NCI-H187 treated with DMSO at 0.1 percent for 48 hours (cell line): ENCODE results near the gene CLPX.
"Not testable (repeated sequence)": the region's sequence is repeated elsewhere in the genome, so short reads cannot be mapped to it uniquely, and the experiment has no call there.

Experiments used
- DNase-seq: peaks from one replicate; lab custom pipeline; 2025; lab: John Stamatoyannopoulos, UW

The CLPX gene

GRCh38 chr15:65184868-65185717 is at the start of gene CLPX:
Gene CLPX, minus strand, starts transcription at chr15:65185342. Its CDS starts 189 bp downstream, at chr15:65185153.
- DNase-seq = peak; percentile 37

GRCh38 chr15:65233696-65234095 is 48.6 kb upstream of the CLPX start:
- no peak for DNase-seq

- DNase-seq = no peak
These were observed 47.4 kb upstream of the CLPX start for GRCh38 chr15:65232520-65232919.

DNA sequence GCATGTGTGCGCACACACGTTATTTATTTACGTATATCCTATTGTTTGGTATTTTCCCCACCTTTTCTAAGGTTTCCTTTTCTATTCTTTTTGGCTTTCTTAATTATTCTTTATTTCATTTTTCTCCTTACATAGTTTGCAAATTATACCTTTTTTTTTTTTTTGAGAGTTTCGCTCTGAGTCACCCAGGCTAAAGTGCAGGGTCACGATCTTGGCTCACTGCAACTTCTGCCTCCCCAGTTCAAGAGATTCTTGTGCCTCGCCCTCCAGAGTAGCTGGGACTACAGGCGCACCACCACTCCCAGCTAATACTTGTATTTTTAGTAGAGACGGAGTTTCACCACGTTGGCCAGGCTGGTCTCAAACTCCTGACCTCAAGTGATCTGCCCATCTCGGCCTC is 46.2 kb upstream of the CLPX start:
- no peak for DNase-seq

- not testable (repeated sequence) for DNase-seq
These were observed 41.8 kb upstream of the CLPX start for GRCh38 chr15:65226901-65227300.

- no peak for DNase-seq
These were observed 41.1 kb upstream of the CLPX start for GRCh38 chr15:65226221-65226620.

DNA sequence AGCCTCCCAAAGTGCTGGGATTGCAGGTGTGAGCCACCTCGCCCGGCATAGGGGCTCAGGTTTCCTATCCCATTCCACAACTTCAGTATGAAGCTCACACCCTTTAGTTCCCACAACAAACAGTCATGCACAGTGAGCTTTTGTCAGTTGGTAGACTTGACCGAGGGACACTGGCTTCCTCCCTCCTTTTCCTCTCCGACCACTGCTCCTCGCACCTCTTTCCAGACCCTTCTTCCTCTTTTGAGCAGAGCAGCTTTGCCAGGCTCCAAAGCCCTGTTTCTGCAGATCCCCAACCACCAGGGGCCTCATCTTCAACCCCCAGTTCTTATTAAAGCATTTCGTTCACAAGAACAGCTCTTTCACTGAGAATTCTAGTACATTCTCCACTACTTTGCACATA is 38.9 kb upstream of the CLPX start:
- DNase-seq = no peak

GRCh38 chr15:65222891-65223290 is 37.7 kb upstream of the CLPX start:
- no peak for DNase-seq

- no peak for DNase-seq
These were observed 36.6 kb upstream of the CLPX start for GRCh38 chr15:65221697-65222096.

- no peak for DNase-seq
These were observed 34.0 kb upstream of the CLPX start for GRCh38 chr15:65219137-65219536.

GRCh38 chr15:65217526-65218482 is 32.7 kb upstream of the CLPX start:
- DNase-seq = no peak

GRCh38 chr15:65215496-65215895 is 30.4 kb upstream of the CLPX start:
- DNase-seq = no peak

DNA sequence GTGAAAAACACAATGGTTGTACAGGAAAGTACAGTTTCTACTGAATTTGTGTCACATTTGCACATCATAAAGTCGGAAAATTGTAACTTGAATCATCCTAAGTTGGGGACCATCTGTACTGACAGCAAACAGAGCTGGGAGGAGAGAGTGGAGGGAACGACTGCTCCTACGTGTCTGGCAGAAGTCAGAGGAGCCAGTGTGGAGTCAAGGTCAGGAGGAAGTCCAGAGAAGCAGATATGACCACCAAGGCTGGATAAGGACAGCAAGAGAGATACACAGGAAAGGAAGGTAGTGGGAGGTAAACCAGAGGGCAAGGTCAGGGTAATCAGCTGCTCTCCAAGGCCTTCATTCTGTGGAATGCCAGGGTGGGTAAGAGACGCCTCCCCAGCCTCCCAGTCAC is 28.9 kb upstream of the CLPX start:
- DNase-seq = no peak

GRCh38 chr15:65213241-65213640 is 28.1 kb upstream of the CLPX start:
- DNase-seq = no peak

- DNase-seq = no peak
These were observed 27.0 kb upstream of the CLPX start for GRCh38 chr15:65212097-65212496.

GRCh38 chr15:65211482-65211982 is 26.4 kb upstream of the CLPX start:
- no peak for DNase-seq

DNA sequence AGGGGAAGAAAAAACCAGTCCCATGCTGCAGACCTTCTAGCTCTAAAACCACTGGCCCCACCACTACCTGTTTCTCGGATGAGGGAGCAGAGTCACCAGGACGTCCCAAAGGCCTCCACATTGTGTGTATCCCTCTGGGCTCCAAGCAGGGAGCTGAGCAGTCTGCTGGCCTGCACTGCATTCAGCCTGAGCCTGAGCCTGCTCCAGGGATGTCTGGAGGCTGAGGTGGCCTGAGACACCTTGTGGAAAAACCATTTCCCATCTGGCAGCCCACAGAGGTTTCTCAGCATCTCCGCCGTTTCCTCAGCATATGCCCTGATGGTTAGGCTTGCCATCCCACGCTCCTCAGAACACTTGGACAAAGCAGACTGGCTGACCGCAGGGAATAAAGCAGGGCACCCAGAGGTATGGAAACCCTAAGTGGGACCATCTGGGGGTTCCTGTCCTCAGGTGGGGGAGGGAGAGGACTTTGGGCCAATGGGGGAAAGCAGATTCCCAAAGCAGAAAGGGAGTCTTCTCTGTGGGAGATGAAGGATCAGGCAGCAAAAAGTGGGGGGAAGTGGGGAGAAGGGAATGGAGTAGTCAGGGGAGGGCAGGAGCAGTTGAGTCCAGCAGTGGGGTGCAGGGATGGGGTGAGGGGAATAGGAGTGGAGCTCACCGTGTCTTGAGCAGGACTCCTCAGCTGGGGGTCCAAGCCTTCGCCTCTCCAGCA is 25.8 kb upstream of the CLPX start, which contains the start of gene CILP:
Gene CILP, minus strand, starts transcription at position 704 of the 712 bp plus-strand sequence. CDS start 1,718 bp downstream, outside the sequence.
- no peak for DNase-seq

DNA sequence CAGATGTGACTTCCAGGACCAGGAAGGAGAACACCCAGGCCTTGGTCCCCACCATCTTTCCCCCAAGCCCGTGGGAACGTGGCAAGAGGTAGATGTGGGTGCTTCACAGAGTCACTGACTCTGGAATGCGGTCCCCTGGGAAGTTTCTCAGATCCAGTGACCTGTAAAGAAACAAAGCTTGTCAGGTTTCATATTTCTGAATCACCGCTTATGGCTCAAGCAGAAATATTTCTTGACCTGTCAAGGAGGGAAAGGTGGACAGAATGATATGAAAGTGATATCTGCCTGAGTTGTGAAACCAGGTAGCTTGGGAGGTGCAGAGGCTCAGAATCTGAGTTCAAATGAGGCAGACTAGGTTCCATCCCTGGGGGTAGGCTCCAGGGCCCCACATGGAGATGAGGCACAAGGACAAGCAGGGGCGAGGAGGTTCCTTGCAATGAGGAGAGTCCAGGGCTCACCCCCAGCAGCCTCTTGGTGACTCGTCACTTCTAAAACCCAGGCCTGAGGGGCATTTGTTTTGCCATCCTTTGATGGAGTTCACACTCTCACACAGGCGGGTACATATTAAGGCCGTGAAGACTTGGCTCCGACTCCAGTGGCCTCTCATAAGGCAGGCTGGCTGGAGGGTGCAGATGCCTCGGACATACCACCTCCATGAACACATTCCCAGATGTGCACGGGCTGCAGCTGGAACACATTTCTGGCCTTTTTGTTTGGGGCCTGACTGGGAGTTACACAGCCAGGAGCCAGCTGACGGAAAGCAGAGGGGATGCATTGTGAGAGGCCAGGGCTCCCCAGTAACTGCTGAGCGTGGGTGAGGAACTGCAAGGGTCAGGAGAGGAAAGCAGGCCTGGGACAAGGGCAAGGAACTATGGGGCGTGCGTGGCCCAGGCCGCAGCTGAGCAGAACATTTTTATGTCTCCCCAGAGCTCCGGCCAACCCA is 24.8 kb upstream of the CLPX start:
- no peak for DNase-seq

- no peak for DNase-seq
These were observed 23.5 kb upstream of the CLPX start for GRCh38 chr15:65208647-65209046.

DNA sequence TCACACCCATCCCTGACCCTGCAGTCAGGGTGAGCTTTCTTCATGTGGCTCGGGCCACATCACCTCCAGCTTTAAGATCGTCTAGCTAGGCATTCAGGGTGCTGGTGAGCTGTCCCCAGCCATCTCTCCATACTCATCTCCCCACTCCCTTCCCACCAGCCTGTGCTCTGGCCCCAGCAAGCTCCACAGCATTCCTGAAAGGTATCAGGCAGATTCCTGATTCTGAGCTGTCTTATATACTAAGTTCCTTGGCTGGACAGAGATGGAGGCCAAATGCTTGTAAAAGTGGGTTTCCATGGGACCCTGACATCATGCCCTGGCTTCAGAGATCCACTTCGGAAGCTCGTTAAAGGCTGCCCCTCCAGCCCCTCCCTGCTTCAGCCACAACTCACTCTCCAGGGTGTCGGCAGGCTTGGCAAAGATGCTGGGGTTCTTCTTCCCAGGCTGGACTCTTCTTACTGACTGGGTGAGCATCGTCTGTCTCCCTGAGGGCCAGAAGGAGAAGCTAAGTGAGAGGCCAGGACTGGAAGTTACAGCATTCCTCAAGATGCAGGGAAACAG is 22.2 kb upstream of the CLPX start:
- DNase-seq = no peak
